ENCODE results near the gene PTPRCAP.
"Not testable (repeated sequence)": the region's sequence is repeated elsewhere in the genome, so short reads cannot be mapped to it uniquely, and the experiment has no call there.

PTPRCAP gene

GRCh38 chr11:67440229-67441097, 3.0 kb upstream of the PTPRCAP start:
- DNase-seq (ENCODE audit: low read depth), result no peak

GRCh38 chr11:67439321-67440228, 2.1 kb upstream of the PTPRCAP start:
- DNase-seq (ENCODE audit: low read depth), result peak; percentile 28

GRCh38 chr11:67438158-67438902, 848 bp upstream of the PTPRCAP start:
- DNase-seq (ENCODE audit: low read depth), result no peak

- DNase-seq (ENCODE audit: low read depth), result no peak
Measured at GRCh38 chr11:67437809-67438157, 301 bp upstream of the PTPRCAP start.

DNA sequence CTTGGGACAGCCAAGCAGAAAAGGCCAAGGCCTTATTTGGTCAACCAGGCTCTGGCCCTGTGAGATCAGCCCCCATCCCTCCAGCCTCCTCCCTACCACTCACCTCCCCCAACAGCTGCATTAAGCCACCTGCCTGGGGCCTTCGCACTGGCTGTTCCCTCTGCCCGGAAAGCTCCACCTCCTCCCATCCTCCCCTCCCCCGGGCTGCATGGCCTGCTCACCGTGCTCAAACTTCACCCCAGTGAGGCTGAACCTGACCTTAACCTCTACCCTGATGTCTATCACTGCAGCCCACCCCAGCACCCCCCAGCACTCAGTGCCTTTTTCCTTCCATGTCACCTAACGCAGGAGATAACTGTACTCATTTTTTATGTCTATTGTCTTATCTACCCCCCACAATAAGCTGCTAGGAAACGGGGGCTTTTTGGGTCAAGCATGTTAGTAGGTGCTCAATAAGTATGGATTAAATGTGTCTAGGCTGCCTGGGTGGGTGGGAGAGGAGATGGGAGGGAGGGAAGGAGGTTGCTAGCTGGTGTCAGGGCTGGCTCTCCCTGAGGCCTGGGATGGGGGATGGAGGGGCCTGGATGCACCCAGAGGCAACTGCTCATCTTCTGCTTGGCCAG, 912 bp downstream of the PTPRCAP start:
- no peak for DNase-seq (ENCODE audit: low read depth)

DNA sequence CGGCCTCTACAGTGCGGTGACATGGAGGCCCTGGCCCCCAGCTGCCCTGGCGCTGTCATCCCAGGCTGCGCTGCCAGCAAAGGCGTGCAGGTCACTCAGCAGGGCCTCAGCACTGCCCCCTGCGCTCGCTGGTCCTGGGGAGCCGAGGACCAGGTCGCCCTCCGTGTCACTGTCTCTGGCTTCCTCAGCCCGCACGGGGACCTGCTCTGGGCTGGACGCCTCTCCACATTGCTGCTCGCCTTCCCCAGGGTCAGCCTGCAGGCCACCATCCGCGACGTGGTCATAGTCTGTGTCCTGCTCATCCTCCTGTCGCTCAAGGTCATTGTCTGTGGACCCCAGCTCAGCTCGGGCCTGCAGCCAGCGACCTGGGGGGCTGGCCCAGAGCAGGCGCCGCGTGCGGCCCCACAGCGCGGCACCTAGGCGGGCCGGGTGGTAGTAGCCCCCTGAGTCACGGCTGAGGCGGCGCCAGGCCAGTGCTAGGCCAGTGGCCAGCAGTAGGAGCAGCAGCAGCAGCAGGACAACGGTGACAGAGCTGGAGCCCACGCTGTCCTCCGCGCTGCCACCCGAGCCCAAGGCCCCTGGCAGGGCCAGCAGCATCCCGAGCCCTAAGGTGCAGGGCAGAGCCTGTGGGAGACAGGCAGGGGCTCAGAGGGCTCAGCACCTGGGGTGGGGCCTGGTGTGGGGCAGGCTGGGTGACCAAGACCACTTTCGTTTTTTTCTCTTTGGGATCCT, 1.6 kb downstream of the PTPRCAP start:
- no peak for DNase-seq (ENCODE audit: low read depth)

GRCh38 chr11:67435031-67435726, 2.3 kb downstream of the PTPRCAP start:
- DNase-seq (ENCODE audit: low read depth), result no peak

GRCh38 chr11:67434395-67434881, 3.0 kb downstream of the PTPRCAP start:
- DNase-seq (ENCODE audit: low read depth), result no peak

DNA sequence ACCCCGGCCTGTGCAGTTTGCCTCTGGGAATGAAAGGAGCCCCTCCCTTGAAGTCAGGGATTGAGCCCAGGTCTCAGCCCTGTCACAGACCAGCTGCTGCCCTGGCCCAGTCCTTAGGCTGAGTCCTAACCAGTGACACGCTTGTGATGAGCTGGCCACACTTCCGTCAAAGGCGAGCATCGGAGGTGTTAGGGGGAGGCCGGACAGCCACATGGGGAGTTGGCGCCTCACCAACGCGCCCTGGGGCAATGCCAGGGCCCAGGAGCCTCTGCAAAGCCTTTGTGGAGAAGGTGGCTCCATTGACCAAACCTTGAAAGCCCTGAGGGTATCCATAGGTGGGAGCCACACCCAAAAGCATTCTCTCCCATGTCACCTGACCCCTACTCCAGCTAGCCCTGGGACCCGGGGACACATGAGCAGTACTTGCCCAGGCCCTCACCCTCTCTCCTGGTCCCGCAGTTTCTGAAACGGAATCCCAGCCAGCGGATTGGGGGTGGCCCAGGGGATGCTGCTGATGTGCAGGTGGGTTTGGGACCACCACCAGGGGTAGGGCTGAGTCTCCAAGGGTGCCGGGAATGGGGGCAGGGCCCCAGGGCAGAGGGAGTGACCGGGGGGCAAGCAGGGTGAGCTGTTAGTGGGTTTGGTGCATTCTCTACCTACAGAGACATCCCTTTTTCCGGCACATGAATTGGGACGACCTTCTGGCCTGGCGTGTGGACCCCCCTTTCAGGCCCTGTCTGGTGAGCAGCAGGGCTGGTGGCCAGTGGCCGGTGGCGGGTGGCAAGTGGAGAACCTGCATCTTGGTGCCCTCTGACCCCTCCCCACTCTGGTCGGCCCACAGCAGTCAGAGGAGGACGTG, 3.7 kb downstream of the PTPRCAP start:
- no peak for DNase-seq (ENCODE audit: low read depth)

- DNase-seq (ENCODE audit: low read depth), result no peak
Measured at GRCh38 chr11:67432655-67433349, 4.7 kb downstream of the PTPRCAP start.

GRCh38 chr11:67431346-67432249, 5.9 kb downstream of the PTPRCAP start:
- DNase-seq (ENCODE audit: low read depth), result no peak

GRCh38 chr11:67429722-67430121, 7.8 kb downstream of the PTPRCAP start:
- DNase-seq (ENCODE audit: low read depth), result no peak

DNA sequence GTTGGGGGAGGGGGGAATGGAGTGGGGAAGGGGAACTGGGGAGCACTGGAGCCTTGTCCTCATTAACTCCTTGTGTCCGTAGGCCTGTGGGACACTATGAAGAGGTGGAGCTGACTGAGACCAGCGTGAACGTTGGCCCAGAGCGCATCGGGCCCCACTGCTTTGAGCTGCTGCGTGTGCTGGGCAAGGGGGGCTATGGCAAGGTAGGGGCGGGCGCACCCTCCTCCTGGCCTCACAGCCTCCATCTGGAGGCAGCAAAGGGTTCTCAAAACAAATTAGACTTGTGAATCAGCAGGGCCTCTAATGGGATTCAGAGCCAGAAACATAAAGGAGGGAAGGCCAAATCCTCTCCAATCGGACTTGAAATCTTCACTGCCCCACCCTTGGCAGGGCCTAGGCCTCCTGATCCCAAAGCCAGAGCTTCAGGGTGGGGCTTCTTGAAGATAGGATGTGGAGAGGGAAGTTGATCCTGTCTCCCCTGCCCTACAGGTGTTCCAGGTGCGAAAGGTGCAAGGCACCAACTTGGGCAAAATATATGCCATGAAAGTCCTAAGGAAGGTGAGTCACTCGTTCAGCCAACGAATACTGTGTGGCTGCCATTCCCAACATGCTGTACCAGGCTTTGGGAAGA, 8.3 kb downstream of the PTPRCAP start:
- DNase-seq (ENCODE audit: low read depth), result no peak

- DNase-seq (ENCODE audit: low read depth), result peak; percentile 95
Measured at GRCh38 chr11:67428052-67429001, 9.2 kb downstream of the PTPRCAP start, which contains the start of gene RPS6KB2. Gene RPS6KB2 (plus strand): TSS chr11:67428494. CDS start chr11:67428546, 52 bp downstream.

- not testable (repeated sequence) for DNase-seq (ENCODE audit: low read depth)
Measured at GRCh38 chr11:67427364-67427859, 10.1 kb downstream of the PTPRCAP start.
